GM12878 (cell line): ENCODE results near the gene PIK3R3. TPM values are rescaled to one million over a fixed set of nuclear protein-coding genes. Genes with fewer than 3 reads are reported as not detected.
A peak's percentile ranks its signal among the peaks of the same experiment; 100 is the strongest.

Experiments used
- ATAC-seq: fragments of 200-7000 bp; cut with Tn5 transposase; 3 replicates; pipeline ENCODE4 v1.9.1; 2020; ENCODE audit warnings: mild to moderate bottlenecking, moderate library complexity
- BruUV-seq: library from RNA; stranded (reverse); fragments of 400-500 nt; replicated peaks from 2 replicates; lab custom pipeline; 2021; lab: Mats Ljungman, UMichigan
- CTCF ChIA-PET: fragments of 300-600 bp; sonication (Branson Sonifier 250); formaldehyde crosslinking; extraction: SDS; loops from one replicate; lab custom pipeline; 2021; ENCODE audit warnings: inconsistent platforms; lab: Yijun Ruan, JAX
- POLR2A ChIA-PET: fragments of 350-600 bp; formaldehyde crosslinking; extraction: SDS; loops from one replicate; lab custom pipeline; 2021; ENCODE audit warnings: inconsistent platforms; lab: Charles Lee
- RAD21 ChIA-PET: fragments of 300-600 bp; sonication (Branson Sonifier 250); formaldehyde crosslinking; loops from one replicate; lab custom pipeline; 2023; ENCODE audit warnings: antibody characterized with exemption; ENCODE audit not compliant: unreplicated experiment; lab: Charles Lee
- SMC1A ChIA-PET: fragments of 300-600 bp; sonication (Branson Sonifier 250); formaldehyde crosslinking; loops from one replicate; lab custom pipeline; 2023; ENCODE audit not compliant: unreplicated experiment, uncharacterized antibody; lab: Charles Lee
- DNase-seq: peaks from one replicate; pipeline ENCODE4 v3.0.0-alpha.2; 2011; ENCODE audit warnings: low read depth, low spot score
- FAIRE-seq: peaks from 3 replicates; lab custom pipeline; 2011; peaks lifted over from hg19 to GRCh38; lab: Jason Lieb, UNC
- H2AFZ ChIP-seq: 2 replicates; pipeline ENCODE4 v1.6.0; 2011; ENCODE audit warnings: low read depth, low read length, control low read depth; ENCODE audit not compliant: control insufficient read depth
- H3K27ac ChIP-seq: 2 replicates; pipeline ENCODE4 v1.5.1; 2011; ENCODE audit warnings: control low read depth; ENCODE audit not compliant: control insufficient read depth, insufficient read depth
- H3K27me3 ChIP-seq, 2 experiments: replicated peaks in 1 of 2; 2 replicates each; pipeline versions ENCODE4 v1.6.0 to v1.6.1; 2011; ENCODE audit warnings: low read length in 1 of 2; ENCODE audit not compliant: control insufficient read depth in 2 of 2, insufficient read depth in 2 of 2
- H3K36me3 ChIP-seq, 2 experiments: 2 replicates each; pipeline ENCODE4 v1.5.1; 2011; ENCODE audit warnings: low read length in 1 of 2; ENCODE audit not compliant: control insufficient read depth in 2 of 2, insufficient read depth in 2 of 2
- H3K4me1 ChIP-seq: 2 replicates; pipeline ENCODE4 v1.6.1; 2011; ENCODE audit warnings: mild to moderate bottlenecking, low read length, moderate library complexity, mixed read lengths; ENCODE audit not compliant: control insufficient read depth, insufficient read depth
- H3K4me2 ChIP-seq: 2 replicates; pipeline ENCODE4 v1.6.0; 2011; ENCODE audit warnings: control low read depth; ENCODE audit not compliant: control insufficient read depth, insufficient read depth
- H3K4me3 ChIP-seq: fragments of 200-600 bp; sonication (generic); 2 replicates; pipeline ENCODE4 v1.5.1; 2016
- H3K79me2 ChIP-seq: 2 replicates; pipeline ENCODE4 v1.6.0; 2011; ENCODE audit warnings: low read length; ENCODE audit not compliant: control insufficient read depth, insufficient read depth
- H3K9ac ChIP-seq: 2 replicates; pipeline ENCODE4 v1.8.0; 2011; ENCODE audit warnings: low read length, control low read depth, mixed read lengths; ENCODE audit not compliant: control insufficient read depth, insufficient read depth
- H3K9me3 ChIP-seq: replicated peaks from 3 replicates; pipeline ENCODE4 v1.5.1; 2011; ENCODE audit warnings: mild to moderate bottlenecking, low read length; ENCODE audit not compliant: control insufficient read depth, insufficient read depth
- H4K20me1 ChIP-seq: 2 replicates; pipeline ENCODE4 v1.6.0; 2011; ENCODE audit not compliant: control insufficient read depth, insufficient read depth
- ATF2 ChIP-seq: IDR thresholded peaks from 2 replicates; pipeline ENCODE4 v1.6.1; 2012; ENCODE audit warnings: low read length, inconsistent platforms
- ATF7 ChIP-seq: fragments of 450-650 bp; IDR thresholded peaks from 2 replicates; pipeline ENCODE4 v1.6.1; 2016; ENCODE audit warnings: low read depth, mild to moderate bottlenecking
- BMI1 ChIP-seq: fragments of 450-650 bp; IDR thresholded peaks from 2 replicates; pipeline ENCODE4 v1.6.1; 2016; ENCODE audit warnings: mild to moderate bottlenecking, moderate library complexity, borderline replicate concordance
- CREB1 ChIP-seq: IDR thresholded peaks from 2 replicates; pipeline ENCODE4 v1.6.1; 2012; ENCODE audit warnings: low read depth, mild to moderate bottlenecking, inconsistent platforms
- EED ChIP-seq: sonication (generic); IDR thresholded peaks from 2 replicates; pipeline ENCODE4 v1.6.1; 2016; ENCODE audit warnings: antibody characterized with exemption, low read depth
- EP300 ChIP-seq, 2 experiments: fragments of 150-350 bp in 1 of 2; IDR thresholded peaks; 2 replicates each; pipeline ENCODE4 v1.6.1; 2011 to 2012; ENCODE audit warnings: low read depth in 2 of 2, low read length in 2 of 2, borderline replicate concordance in 1 of 2, improper control_type of control experiment in 1 of 2, inconsistent platforms in 1 of 2; ENCODE audit not compliant: control insufficient read depth in 1 of 2
- GATAD2B ChIP-seq: fragments of 450-650 bp; conservative IDR thresholded peaks from 2 replicates; pipeline ENCODE4 v1.6.1; 2017; ENCODE audit warnings: low read depth, mild to moderate bottlenecking, moderate library complexity
- JUNB ChIP-seq: IDR thresholded peaks from 2 replicates; pipeline ENCODE4 v1.6.1; 2016; ENCODE audit warnings: antibody characterized with exemption, mild to moderate bottlenecking
- KAT2A ChIP-seq: conservative IDR thresholded peaks from 2 replicates; pipeline ENCODE4 v1.6.1; 2011; ENCODE audit warnings: low read depth, low read length; ENCODE audit not compliant: control insufficient read depth
- MEF2B ChIP-seq: fragments of 450-650 bp; IDR thresholded peaks from 2 replicates; pipeline ENCODE4 v1.6.1; 2018; ENCODE audit warnings: mild to moderate bottlenecking, moderate library complexity; ENCODE audit not compliant: partially characterized antibody, poor library complexity, severe bottlenecking
- MXI1 ChIP-seq: fragments of 150-350 bp; IDR thresholded peaks from 2 replicates; pipeline ENCODE4 v1.6.1; 2011; ENCODE audit warnings: low read depth, mild to moderate bottlenecking, inconsistent platforms, low read length, improper control_type of control experiment
- MYC ChIP-seq: IDR thresholded peaks from 2 replicates; pipeline ENCODE4 v1.6.1; 2011; ENCODE audit warnings: mild to moderate bottlenecking, low read length, moderate library complexity, inconsistent platforms; ENCODE audit not compliant: insufficient read depth, insufficient replicate concordance, insufficient read length, severe bottlenecking
- NBN ChIP-seq: fragments of 450-650 bp; IDR thresholded peaks from 2 replicates; pipeline ENCODE4 v1.6.1; 2016
- NKRF ChIP-seq: fragments of 450-650 bp; conservative IDR thresholded peaks from 2 replicates; pipeline ENCODE4 v1.6.1; 2017; ENCODE audit warnings: mild to moderate bottlenecking, moderate library complexity
- PAX5 ChIP-seq: IDR thresholded peaks from 2 replicates; pipeline ENCODE4 v1.6.1; 2011; ENCODE audit warnings: low read depth, low read length, borderline replicate concordance
- PML ChIP-seq: IDR thresholded peaks from 2 replicates; pipeline ENCODE4 v1.6.1; 2012; ENCODE audit warnings: low read length, inconsistent platforms
- RCOR1 ChIP-seq: conservative IDR thresholded peaks from 2 replicates; pipeline ENCODE4 v1.6.1; 2012; ENCODE audit warnings: low read depth, low read length, improper control_type of control experiment
- RUNX3 ChIP-seq: IDR thresholded peaks from 2 replicates; pipeline ENCODE4 v1.6.1; 2012; ENCODE audit warnings: low read length, inconsistent platforms
- SIN3A ChIP-seq: IDR thresholded peaks from 2 replicates; pipeline ENCODE4 v1.6.1; 2012; ENCODE audit warnings: low read depth, low read length, improper control_type of control experiment
- STAT3 ChIP-seq: IDR thresholded peaks from 2 replicates; pipeline ENCODE4 v1.6.1; 2011; ENCODE audit warnings: low read depth, low read length, improper control_type of control experiment
- TCF3 ChIP-seq: IDR thresholded peaks from 2 replicates; pipeline ENCODE4 v1.6.1; 2012; ENCODE audit warnings: low read depth, mild to moderate bottlenecking, low read length, borderline replicate concordance; ENCODE audit not compliant: insufficient read depth
- WGBS: methylation state at CpG from one replicate; pipeline ENCODE4 v1.1.6; 2016; ENCODE audit warnings: low lambda C conversion rate; ENCODE audit not compliant: insufficient replicate concordance, insufficient coverage; ENCODE audit errors: missing lambda C conversion rate; 5-methylcytosine and 5-hydroxymethylcytosine counted together
- in situ Hi-C: fragments of 300-500 bp; cut with MboI; formaldehyde crosslinking; loops from 9 replicates; pipeline ENCODE4 v1.14.3; 2018; ENCODE audit warnings: mixed read lengths
- intact Hi-C: fragments of 100-400 bp; cut with micrococcal nuclease; formaldehyde crosslinking; loops from one replicate; pipeline ENCODE4 v1.14.2; 2022; ENCODE audit not compliant: unreplicated experiment
- polyA plus RNA-seq, 11 experiments: library from polyadenylated mRNA; depleted of rRNA in 4 of 11; unstranded in 6 of 11; stranded (reverse) in 5 of 11; fragments of >200 nt; fragmentation: Nextera tagmentation in 4 of 11; fragmentation: Illumina TruSeq in 1 of 11; extraction: Ambion mirVana in 4 of 11; extraction: Trizol in 1 of 11; gene quantifications; 1 replicate in 1 of 11; 2 replicates in 10 of 11; pipeline versions ENCODE4 v1.2.1 to v1.2.3, GENCODE V29; 2011 to 2016; ENCODE audit warnings: inconsistent platforms in 2 of 11, missing spikeins in 2 of 11, low read depth in 1 of 11
- total RNA-seq, 4 experiments: library from RNA; depleted of rRNA in 3 of 4; stranded (reverse); fragments of >200 nt in 3 of 4; fragmentation: Illumina TruSeq in 1 of 4; extraction: Trizol in 1 of 4; gene quantifications; 2 replicates each; pipeline versions ENCODE4 v1.2.1 to v1.2.3, GENCODE V29; 2013 to 2021

PIK3R3 gene
- total and polyA plus RNA-seq, 10 of the 15 experiments (the other 5 are each of a cell fraction or from before 2014, with no cell fraction given) = 4.8 to 27.0 (median 19.8) TPM

DNA sequence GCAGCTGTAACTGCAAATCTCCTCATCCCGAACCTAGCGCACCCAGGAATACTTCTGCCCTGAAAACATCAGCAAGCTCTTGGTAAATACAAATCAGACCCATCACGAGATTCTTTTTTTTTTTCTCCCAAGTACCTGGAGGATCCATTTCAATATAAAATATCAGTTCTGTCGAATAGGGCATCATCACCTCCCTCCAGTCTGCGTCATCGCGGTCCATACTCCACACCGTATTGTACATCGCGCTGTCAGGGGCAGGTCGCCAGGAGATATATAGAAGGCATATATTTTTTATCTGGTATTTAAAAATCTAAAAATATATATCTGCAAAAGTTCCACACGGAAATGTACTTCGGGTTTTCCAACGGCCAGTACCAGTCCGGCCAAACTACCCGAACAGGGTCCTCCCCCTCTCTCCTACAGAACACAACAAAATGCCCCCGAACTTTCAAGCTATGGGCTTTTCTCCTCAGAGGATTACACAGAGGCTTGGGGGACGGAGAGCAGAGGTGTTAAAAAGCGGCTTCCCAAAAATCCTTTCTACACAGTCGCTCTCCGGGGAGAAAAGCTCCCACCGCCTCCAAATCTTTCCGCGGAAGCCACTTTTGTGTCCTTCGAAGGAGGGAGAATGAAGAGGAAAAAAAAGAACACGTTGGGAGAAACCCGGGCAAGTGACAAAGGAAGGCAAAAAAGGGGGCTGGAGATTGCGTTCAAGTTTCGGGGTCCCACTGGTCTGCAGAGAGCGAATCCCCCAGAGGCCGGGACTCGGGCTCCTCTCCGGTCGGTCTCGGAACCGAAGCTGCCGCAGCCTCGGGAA lies 509 bp downstream of the PIK3R3 start:
- ATAC-seq (peak; percentile 27), DNase-seq (no peak), FAIRE-seq (no peak)
- SMC1A ChIA-PET = interaction anchor here (0.6 to 4.9 kb wide), 13 partner anchors 8 to 92 kb away, joined by 3 to 37 read pairs (median 4); no protein-coding TSS in a partner anchor
- TSS peak; percentile 70 for BruUV-seq
- intact Hi-C loops (loop anchor here (1.0 to 10.0 kb wide), 5 partner anchors 47 to 203 kb away; no protein-coding TSS in a partner anchor), in situ Hi-C loops (no loop called here)
- H3K27me3 ChIP-seq = no peaks in the 10 kb centered on the region
- H3K9me3 ChIP-seq = no peaks in the 10 kb centered on the region
- H3K36me3 ChIP-seq = no peaks in the 10 kb centered on the region
- H3K79me2 ChIP-seq = peaks cover 49% of the 10 kb centered on the region
- peak overlapping the region; percentile 36 for H3K4me2 ChIP-seq
- H2AFZ ChIP-seq = peak overlapping the region; percentile 96
- no peaks in the 10 kb centered on the region for H4K20me1 ChIP-seq
- H3K4me1 ChIP-seq = peaks cover 16% of the 10 kb centered on the region
- CTCF ChIA-PET = interaction anchor here (0.6 to 2.0 kb wide), 6 partner anchors 30 to 471 kb away, joined by 3 to 7 read pairs (median 3); no protein-coding TSS in a partner anchor
- RAD21 ChIA-PET = interaction anchor here (0.7 to 1.9 kb wide), 8 partner anchors 10 to 664 kb away, joined by 3 to 7 read pairs (median 4); no protein-coding TSS in a partner anchor
- under 1% methylated on average over 38 of the region's 38 CpGs for WGBS
- peak overlapping the region; percentile 91 for H3K4me3 ChIP-seq
- peak overlapping the region; percentile 74 for H3K9ac ChIP-seq
- POLR2A ChIA-PET = interaction anchor here (0.6 to 2.3 kb wide), 14 partner anchors 8 to 197 kb away, joined by 3 to 14 read pairs (median 4); no protein-coding TSS in a partner anchor
- H3K27ac ChIP-seq = peak overlapping the region; percentile 98
- TF ChIP-seq TCF3 (no peak), BMI1 (no peak), NBN (no peak), MYC (no peak), EP300 (IDR thresholded peaks at IDR 0.05; ENCODE audit: borderline replicate concordance in 1 of 2, control insufficient read depth in 1 of 2, low read depth in 2 of 2, low read length in 2 of 2) (no peak; a peak in 1 of 4 replicates), STAT3 (no peak), PAX5 (no peak), CREB1 (peak; percentile 71), SIN3A (peak; percentile 64; the same call in 1 of the 2 replicates), RCOR1 (no peak), JUNB (no peak), GATAD2B (0 out of 2 replicates have a peak, but pooled peaks have one; percentile 49), ATF7 (no peak), KAT2A (no peak), PML (no peak), MXI1 (0 out of 2 replicates have a peak, but pooled peaks have one; percentile 32), RUNX3 (peak; percentile 14; the same call in 1 of the 2 replicates), MEF2B (peak; percentile 80), EED (no peak), NKRF (0 out of 2 replicates have a peak, but pooled peaks have one; percentile 46), ATF2 (no peak)
